ENCODE data around the gene CLEC16A.
A peak's percentile ranks its signal among the peaks of the same experiment; 100 is the strongest.
"Not testable (repeated sequence)": the region's sequence is repeated elsewhere in the genome, so short reads cannot be mapped to it uniquely, and the experiment has no call there.

Gene CLEC16A

DNA sequence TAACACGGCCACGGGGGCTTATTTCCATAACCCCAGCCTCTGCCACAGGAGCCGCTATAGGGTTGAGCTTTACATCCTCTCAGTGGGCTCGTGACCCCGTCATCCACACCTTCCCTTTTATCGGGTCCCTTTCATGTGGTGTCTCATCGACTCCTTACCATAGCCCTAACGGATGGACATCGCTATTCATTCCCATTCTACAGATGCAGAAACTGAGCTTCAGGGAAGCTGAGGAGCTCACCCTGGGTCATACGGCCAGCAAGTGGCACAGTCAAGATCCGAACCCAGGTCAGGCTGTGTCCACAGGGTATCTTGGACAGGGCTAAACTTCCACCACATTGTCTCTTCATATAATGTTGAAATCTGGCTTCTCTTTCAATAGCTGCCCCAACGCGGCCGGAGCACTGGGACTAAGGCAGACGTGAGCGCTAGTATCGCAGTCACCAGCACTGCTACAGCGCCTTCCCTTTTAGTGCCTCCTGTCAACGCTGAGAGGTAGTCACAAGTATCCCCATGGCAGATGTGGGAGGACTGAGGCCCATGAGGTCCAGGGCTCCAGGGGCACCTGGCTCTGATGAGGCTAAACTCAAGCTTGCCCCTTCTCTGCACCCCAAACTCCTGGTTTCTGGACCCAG, 260.8 kb downstream of the CLEC16A start:
- DNase-seq (ENCODE audit: low spot score), result no peak

DNA sequence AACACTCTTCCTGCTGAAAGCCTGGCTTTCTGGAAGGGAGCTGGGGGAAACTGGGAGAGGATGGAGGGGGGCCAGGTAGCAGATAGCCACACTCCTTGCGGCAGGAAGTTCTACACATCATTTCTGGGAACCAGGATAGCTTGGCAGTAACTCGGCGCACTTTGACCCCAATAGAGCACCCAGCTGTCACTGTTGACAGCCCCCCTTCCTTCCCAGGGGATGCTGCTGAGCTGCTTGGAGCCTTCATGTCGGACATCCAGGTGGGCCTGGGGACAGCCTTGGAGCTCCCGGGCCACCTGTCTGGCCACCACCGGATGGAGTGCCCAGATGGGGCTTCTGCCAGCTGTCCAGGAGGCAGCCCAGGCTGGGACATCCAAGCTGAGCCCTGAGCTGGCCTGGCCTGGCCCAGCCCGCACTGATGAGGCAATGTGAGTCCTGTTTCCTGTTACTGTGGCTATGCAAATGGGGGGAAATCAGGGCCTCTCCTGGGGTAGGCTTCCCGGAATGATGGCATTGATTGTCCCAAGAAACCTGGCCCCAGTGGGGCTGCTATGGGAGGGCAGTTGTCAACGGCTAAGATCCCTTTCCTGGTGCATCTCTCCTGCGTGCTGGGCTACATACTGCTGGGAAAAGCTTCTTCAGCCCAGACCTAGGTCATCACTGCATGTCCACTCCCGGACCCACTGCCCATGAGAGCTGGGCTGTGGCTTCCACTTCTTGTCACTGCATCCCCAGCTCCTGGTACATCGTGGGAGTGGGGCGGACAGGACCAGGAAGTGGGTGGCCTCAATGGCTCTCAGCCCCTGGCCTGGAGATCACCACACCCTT, 261.6 kb downstream of the CLEC16A start:
- no peak for DNase-seq (ENCODE audit: low spot score)

DNA sequence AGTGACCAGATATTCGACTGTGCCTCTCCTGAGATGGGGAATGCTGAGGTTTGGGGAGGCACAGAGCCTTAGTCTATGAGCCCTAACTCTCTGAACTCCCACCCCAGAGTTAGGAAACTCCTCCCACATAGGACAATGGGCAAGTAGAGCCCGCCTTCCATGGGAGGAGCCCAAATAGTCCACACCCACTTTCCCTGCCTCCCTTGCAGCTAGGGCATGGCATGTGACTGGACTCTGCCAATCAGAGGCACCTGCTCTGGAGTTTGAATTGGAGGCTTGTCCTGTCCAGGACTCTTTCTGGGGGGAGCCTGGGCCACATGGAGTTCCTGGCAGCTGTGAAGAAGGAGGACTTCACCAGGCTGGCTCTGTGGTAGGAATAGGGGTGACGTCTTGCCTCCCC, 263.3 kb downstream of the CLEC16A start:
- no peak for DNase-seq (ENCODE audit: low spot score)

DNA sequence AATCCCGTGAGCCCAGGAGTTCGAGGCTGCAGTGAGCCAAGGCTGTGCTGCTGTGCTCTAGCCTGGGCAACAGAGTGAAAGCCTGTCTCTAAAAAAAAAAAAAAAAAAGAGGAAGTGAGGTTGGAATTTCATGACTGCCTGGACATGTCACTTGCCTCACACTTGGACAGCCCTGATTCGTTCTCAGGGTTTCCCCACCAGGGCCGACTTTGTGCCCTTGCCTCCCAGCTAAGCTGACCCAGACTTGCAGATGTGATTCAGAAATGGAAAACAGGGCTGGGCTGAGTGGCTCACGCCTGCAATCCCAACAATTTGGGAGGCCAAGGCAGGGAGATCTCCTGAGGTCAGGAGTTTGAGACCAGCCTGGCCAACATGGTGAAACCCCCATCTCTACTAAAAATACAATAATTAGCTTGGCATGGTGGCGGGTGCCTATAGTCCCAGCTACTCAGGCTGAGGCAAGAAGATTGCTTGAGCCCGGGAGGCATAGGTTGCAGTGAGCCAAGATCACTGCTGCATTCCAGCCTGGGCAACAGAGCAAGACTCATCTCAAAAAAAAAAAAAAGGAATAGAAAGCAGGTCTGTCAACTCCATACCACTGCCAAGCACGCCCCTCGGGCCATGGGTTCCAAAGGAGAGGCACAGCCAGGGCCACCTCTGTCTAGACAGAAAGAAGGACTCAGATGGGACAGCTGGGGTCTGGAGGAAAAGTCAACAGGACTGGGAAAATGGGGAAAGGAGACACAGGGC, 264.7 kb downstream of the CLEC16A start:
- no peak for DNase-seq (ENCODE audit: low spot score)

- DNase-seq (ENCODE audit: low spot score), result no peak
Observed at GRCh38 chr16:11210260-11210659, 265.9 kb downstream of the CLEC16A start.

DNA sequence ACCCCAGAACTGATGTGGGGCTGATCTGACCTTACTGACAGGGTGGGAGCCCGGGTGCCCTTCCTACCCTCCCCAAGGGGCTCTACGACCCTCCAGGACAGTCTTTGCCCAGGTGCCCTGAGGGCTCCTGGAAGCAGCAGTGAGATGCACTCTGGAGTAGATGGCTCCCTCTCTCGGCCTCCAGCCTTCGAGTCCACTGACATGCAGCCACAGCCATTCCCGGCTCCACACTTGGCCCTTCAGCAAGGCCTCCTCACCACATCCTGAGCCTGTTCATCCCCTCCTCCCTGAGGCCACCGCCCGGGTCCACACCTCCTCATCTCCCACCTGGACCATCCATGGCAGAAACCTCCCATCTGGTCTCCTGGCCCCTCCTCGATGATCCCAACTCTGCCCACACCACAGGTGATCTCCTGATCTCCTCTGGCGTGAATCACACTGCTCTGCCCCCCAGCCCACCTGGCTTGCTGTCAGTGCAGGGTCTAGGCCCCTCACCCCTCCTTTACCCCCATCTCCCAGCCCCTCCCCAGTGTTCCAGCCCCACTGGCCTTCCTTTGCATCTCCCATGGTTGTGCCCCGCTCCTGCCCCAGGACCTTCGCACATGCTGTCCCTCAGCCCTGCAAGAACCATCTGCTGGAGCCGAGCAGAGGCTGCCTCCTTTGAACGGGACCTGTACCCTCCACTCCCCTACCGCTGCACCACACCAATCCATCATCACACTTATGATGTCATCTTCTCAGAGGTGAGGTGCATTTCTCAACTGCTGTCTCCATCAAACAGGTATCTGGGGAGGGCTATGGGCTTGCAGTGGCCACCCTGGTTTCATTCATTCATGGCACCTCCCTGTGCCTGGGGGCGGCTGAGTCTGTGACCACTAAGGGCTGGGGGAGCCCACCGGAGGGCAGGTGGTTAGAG, 267.0 kb downstream of the CLEC16A start:
- DNase-seq (ENCODE audit: low spot score), result no peak

DNA sequence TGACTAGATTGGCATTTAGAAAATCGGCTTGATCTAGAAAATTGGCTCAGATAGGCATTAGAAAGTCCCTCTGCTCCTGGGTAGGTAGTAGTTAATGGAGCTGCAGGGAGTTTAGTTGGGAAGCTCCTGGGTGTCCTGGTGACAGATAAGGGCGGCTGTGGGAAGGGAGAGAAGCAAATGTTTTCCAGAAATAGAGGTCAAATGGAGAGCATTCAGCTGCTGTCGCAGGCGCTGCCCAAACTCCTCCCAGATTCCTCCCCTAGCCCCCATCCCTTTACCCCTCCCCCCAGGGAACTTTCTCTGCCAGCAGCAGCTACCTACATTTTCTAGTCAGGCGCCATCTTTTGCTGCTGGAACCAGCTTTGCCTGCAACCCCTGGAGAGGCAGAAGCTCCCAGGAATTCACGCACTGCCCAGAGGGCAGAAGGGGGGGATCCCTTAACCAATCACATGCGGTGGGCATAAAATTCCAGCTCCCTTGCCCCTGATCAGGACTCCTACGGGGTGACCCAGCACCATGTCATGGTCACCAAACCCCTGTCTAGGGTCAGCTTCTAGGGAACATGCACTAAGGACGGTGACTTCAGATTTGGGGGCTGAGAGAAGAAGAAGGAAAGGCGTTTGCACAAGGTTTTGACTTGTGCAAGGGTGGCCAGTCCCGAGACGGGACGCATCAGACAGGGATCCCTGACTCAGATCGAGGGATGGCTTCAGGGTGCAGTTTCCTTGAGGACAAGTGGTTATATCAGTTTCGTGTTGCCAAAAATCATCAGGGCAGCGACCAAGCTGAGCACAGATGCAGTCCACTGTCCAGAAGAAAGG, 267.8 kb downstream of the CLEC16A start:
- no peak for DNase-seq (ENCODE audit: low spot score)

DNA sequence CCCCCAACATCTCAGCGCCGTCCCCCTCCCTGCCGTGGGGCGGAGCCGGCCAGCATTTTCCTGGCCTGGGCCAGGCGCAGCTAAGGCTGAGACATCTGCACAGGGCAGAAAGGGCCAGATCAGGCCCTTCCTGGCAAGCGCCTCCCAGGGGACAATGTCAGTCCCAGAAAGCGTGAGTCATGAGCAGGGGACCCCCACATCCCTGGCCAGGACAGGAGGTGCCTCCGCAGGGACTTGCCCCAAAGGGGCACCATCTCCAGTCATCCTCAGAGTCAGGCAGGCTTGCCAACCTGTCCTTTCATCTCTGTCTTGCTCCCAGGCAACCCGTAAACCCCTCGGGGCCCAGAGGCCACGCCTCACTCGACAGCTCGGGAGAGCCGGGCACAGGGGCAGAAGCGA, 268.4 kb downstream of the CLEC16A start:
- DNase-seq (ENCODE audit: low spot score), result no peak

DNA sequence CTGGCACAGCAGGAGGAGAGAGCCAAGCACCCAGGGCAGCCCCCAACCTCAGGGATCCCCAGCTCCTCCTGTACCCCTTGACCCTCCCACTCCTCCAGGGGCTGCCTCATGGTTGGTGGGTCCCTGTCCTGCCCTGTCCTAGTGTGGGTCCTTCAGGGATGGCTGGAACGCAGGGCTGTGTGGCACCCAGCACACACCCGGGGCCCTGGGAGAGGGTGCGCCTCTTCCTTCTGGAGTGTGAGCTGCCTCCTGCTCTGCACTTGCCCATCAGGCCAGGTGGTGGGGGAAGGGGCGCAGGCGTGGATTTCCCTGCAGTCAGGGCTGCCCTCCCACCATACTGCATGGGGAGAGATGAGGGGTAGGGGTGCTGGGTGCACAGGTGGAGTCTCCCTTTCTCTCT, 269.0 kb downstream of the CLEC16A start:
- DNase-seq (ENCODE audit: low spot score), result no peak

GRCh38 chr16:11213799-11214198, 269.4 kb downstream of the CLEC16A start:
- DNase-seq (ENCODE audit: low spot score), result no peak

GRCh38 chr16:11215935-11216556, 271.7 kb downstream of the CLEC16A start:
- no peak for DNase-seq (ENCODE audit: low spot score)

DNA sequence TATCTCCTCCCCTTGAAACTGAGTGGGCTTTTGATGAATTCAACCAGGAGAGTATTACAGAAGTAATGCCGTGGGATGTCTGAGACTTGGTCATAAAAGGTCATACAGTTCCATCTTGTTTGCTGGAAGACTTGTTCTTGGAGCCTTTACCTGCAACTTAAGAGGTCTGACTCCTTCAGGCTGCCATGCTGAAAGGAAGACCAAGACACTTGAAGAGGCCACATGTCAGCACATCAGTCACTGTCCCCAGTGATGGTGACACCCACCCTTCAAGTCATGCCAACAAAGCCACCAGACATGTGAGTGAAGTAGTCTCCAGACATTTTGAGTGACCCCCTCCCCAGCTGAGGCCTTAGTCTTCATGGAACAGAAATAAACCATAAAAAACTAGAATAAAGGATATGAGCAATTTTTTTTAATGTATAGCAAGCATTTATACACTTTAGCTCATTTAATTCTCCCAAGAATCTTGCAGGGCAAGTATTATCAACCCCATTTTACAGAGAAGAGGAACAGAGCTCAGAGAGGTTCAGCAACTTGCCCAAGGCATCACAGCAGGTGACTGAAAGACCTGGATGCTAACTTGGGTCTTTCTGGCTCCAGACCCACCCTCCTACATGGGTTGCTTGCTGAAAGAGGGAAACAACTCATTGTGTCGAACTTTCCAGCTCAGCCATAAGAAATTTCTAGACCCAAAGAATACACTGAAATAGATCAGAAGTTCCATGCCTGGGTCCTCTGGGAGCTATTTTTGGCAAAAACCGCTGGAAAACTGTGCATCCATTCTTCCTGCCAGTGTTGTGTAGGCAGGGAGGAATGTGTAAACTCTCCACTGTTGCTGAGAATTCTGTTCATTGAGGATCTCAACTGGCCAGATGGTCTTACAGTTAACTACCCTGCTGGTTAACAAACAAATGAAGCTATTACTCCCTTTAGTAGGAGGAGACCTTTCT, 273.6 kb downstream of the CLEC16A start:
- no peak for DNase-seq (ENCODE audit: low spot score)

GRCh38 chr16:11218604-11218962, 274.2 kb downstream of the CLEC16A start:
- DNase-seq (ENCODE audit: low spot score), result no peak

DNA sequence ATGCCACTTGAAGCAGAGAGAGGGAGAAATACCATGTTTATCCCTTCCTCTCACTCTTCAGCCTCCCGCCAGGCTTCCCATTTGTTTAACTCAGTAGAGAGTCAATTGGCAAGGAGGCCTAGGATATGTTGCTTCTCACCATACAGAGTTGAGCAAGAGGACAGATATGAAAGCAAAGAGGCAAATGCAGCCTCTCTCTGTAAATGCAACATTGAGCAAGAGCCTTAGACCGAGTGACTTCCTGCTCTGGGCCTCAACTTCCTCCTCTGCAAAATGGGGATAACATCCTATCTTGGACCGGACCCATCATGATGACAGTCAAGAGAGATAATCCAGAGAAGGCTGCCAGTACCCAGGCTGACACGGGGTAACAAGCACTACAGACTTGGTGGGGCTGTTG, 274.8 kb downstream of the CLEC16A start:
- no peak for DNase-seq (ENCODE audit: low spot score)

DNA sequence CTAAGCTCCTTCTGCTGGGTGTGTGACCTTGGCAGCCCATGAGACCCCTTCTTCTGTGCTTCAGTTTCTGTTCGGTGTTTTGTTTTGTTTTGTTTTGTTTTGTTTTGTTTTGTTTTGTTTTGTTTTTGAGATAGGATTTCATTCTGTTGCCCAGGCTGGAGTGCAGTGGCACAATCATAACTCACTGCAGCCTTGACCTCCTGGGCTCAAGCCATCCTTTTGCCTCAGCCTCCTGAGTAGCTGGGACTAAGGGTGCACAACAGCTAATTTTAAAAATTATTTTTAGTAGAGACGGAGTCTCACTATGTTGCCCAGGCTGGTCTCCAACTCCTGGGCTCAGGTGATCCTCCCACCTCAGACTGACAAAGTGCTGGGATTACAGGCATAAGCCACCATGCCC, 276.1 kb downstream of the CLEC16A start:
- not testable (repeated sequence) for DNase-seq (ENCODE audit: low spot score)

DNA sequence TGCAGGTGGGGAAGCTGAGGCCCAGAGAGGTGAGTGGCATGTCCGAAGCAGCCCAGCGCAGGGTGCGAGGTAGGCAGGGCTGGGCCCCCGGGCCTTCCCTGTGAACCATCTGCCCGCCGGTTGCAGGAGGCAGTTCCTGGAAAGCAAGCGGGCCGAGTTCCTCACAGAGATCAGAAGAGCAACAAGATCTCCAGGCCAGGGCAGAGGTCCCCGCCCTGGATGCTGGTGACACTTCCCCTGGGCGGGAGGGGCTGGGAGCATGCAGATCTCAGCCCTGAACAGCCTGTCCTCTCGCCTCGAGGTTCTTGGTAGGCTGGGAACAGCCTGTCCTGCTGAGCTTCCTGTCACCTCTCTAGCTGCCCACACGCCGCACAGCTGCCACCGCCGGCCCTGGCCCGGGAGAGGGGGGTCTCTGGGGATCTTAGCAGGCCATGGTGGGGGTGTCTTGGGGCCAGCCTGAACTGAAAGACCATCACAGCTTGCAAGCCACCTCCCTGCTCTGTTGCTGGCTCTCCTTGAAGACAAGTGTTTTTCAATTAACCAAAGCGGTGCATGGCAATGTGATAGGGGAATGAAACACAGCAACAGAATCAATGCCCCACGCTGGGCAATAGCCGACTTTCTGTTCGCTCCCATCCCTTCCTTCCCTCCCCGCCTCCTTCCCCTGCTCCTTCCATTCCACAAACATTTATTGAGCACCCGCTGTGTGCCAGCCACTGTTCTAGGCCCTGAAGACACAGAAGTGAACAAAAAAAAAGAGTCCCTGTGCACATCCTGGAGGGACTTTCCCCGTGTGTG, 279.9 kb downstream of the CLEC16A start:
- peak; percentile 77 for DNase-seq (ENCODE audit: low spot score)

DNA sequence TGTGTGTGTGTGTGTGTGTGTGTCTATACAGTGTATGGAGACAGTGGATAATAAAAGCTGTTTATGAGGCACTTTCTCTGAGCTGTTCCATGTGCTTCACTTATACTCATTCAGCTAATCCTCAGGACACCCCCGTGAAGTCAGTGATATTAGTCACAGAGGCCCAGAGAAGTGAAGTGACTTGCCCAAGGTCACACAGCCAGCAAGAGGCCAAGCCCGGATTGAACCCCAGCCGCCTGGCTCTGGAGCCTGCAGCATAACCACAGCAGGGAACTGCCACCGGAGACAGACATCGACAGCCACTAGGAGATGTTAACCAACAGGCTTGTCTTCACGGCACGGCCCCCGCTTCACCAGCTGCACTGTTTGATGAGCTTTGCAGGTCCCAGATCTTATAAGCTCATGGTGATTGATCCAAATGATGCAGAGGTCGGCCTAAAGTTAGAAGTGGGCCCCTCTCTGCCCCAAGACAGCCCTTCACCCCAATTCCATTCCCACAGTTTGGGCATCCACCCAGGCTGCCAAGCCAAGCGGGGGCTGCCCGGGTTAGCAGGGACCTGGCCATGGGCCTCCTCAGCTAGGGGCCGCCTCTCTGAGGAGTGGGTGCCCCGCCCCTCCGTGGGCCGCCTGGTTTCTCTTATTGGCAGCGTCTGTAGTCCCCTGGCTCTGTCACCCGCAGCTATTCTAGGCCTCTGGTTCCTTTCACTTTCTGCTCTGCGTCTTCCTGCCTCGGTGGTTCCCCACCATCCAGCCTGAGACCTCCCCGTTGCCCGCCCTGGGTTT, 280.7 kb downstream of the CLEC16A start:
- no peak for DNase-seq (ENCODE audit: low spot score)
